Kidney epithelial cell (primary cell): Measurements from ENCODE around the gene LTB. TPM values are rescaled to one million over a fixed set of nuclear protein-coding genes. Genes with fewer than 3 reads are reported as not detected.

Source experiments
- DNase-seq: peaks from one replicate; pipeline ENCODE4 v3.0.0-alpha.2; 2010; ENCODE audit warnings: low read depth
- H3K27me3 ChIP-seq: 2 replicates; pipeline ENCODE4 v1.6.0; 2011; ENCODE audit warnings: low read length; ENCODE audit not compliant: control insufficient read depth, insufficient read depth
- H3K36me3 ChIP-seq: 2 replicates; pipeline ENCODE4 v1.5.1; 2011; ENCODE audit warnings: low read length; ENCODE audit not compliant: control insufficient read depth, insufficient read depth
- H3K4me3 ChIP-seq: 2 replicates; pipeline ENCODE4 v1.5.1; 2011; ENCODE audit warnings: low read depth, mild to moderate bottlenecking, control low read depth, low read length
- CTCF ChIP-seq: IDR thresholded peaks from 2 replicates; pipeline ENCODE4 v1.5.1; 2011; ENCODE audit warnings: mild to moderate bottlenecking, moderate library complexity, low read length, control low read depth, inconsistent platforms; ENCODE audit not compliant: insufficient read depth, poor library complexity, severe bottlenecking
- total RNA-seq: library from RNA; depleted of rRNA; stranded (reverse); fragments of >200 nt; gene quantifications from 2 replicates; pipeline ENCODE4 v1.2.3, GENCODE V29; 2015

The LTB gene
- 19.3 and 21.4 TPM in 2 replicates for total RNA-seq

DNA sequence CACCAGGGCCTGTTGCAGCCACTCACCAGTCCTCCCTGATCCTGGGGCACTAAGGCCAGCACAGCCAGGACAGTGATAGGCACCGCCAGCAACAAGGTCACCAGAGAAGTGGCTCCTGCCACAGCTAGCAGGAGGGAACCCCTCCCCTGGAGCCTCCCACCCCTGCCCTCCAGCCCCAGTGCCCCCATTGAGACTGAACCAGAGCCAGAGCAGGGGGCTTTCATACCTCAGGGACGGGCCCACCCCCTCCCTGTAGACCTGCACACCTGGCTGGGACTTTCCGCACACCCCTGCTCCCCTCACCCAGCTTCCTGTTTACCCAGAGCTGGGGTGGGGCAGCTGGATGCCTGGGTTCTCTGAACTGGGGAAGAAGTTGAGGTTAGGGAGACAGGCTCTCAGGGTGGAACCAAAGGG lies at the start of gene LTB:
LTB (minus strand) TSS at position 195 of the 414 bp plus-strand sequence; CDS start at position 188, 7 bp downstream.
- TF ChIP-seq CTCF, result no peak
- Histone ChIP-seq H3K4me3 (peak within 1 kb of the TSS; percentile 85), H3K36me3 (no peaks in the 10 kb centered on the region), H3K27me3 (no peaks in the 10 kb centered on the region)
- no peak for DNase-seq

DNA sequence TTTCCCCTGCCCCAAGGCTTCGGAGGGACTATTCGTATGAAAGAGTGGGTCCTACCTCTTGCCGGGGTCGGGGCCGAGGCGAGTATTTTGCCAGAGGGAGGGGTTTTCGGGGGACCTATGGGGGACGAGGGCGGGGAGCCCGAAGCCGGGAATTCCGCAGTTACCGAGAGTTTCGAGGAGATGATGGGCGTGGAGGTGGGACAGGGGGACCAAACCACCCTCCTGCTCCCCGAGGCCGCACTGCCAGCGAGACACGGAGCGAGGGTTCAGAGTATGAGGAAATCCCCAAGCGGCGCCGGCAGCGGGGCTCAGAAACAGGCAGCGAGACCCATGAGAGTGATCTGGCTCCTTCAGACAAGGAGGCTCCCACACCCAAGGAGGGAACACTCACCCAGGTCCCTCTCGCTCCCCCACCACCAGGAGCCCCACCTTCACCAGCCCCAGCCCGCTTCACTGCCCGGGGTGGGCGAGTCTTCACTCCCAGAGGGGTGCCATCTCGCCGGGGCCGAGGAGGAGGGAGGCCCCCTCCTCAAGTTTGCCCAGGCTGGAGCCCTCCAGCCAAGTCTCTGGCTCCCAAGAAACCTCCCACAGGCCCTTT lies 49.6 kb upstream of the LTB start:
- no peaks in the 10 kb centered on the region for H3K27me3 ChIP-seq
- no peak overlapping the region for H3K4me3 ChIP-seq
- no peak for DNase-seq
- TF ChIP-seq CTCF, result no peak
- peaks cover 6% of the 10 kb centered on the region for H3K36me3 ChIP-seq

GRCh38 chr6:31631209-31631608 lies 49.0 kb upstream of the LTB start:
- Histone ChIP-seq H3K4me3 (no peak overlapping the region), H3K36me3 (peaks cover 6% of the 10 kb centered on the region)

GRCh38 chr6:31630177-31630934 lies 48.1 kb upstream of the LTB start:
- H3K4me3 ChIP-seq, result no peak overlapping the region
- H3K27me3 ChIP-seq, result no peaks in the 10 kb centered on the region
- TF ChIP-seq CTCF, result no peak
- DNase-seq, result no peak
- peaks cover 9% of the 10 kb centered on the region for H3K36me3 ChIP-seq

More at GRCh38 chr6:31631209-31631608, 49.0 kb upstream of the LTB start:
- TF ChIP-seq CTCF, result no peak
- H3K27me3 ChIP-seq, result no peaks in the 10 kb centered on the region
- no peak for DNase-seq

GRCh38 chr6:31629014-31629413 lies 46.8 kb upstream of the LTB start:
- Histone ChIP-seq H3K36me3 (peaks cover 9% of the 10 kb centered on the region), H3K27me3 (no peaks in the 10 kb centered on the region), H3K4me3 (no peak overlapping the region)
- no peak for DNase-seq
- TF ChIP-seq CTCF, result no peak

- no peak for DNase-seq
- Histone ChIP-seq H3K4me3 (no peak overlapping the region), H3K27me3 (no peaks in the 10 kb centered on the region), H3K36me3 (peaks cover 8% of the 10 kb centered on the region)
- no peak for TF ChIP-seq CTCF
Observed at GRCh38 chr6:31627690-31628287, 45.6 kb upstream of the LTB start.
